HT1080 (cell line): ENCODE data around the gene CCDC88C. TPM values are rescaled to one million over a fixed set of nuclear protein-coding genes. Genes with fewer than 3 reads are reported as not detected.

Experiments used
- DNase-seq: peaks from one replicate; pipeline ENCODE4 v3.0.0-alpha.2; 2015; ENCODE audit warnings: low read depth
- total RNA-seq: library from RNA; depleted of rRNA; stranded (reverse); fragments of >200 nt; shearing (Covaris generic); gene quantifications from 2 replicates; pipeline ENCODE4 v1.2.3, GENCODE V29; 2014

Gene CCDC88C
- total RNA-seq, 1 experiment from 2014 or later = 13.2 TPM

DNA sequence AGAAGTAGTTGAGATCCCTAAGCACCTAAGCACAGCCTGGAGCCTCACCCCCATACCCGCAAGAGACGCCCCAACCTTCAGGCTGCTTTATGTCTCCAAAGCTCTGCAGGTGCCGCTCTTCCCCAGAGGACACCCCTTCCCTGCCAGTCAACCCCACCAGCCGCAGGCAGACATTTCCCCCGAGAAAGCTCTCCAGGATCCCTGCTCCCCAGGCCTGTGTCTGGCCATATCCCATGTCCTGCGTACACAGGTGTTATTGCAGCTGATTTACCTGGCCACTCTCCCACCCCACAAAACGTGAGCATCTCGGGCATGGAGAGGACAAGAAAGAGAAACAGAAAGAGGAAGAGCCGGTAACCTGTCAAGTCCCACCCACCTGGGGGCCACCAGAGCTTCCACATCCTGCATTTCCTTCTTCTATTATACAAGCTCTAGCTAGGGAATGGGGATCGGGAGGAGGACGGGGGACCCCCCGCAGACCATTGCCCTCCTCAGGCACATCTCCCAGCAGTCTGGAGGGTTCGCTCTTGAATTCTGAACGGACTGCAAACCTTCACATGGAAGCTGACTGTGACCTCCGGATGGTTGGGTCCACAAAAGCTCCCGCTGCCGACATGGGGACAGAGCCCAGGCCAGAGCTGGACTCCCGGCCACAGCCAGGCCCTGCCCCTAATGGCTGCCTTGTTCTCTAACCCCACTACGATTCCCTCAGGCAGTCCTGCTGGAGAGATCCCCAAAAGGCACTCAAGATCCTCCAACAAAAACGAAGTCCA lies 17.6 kb downstream of the CCDC88C start:
- no peak for DNase-seq

DNA sequence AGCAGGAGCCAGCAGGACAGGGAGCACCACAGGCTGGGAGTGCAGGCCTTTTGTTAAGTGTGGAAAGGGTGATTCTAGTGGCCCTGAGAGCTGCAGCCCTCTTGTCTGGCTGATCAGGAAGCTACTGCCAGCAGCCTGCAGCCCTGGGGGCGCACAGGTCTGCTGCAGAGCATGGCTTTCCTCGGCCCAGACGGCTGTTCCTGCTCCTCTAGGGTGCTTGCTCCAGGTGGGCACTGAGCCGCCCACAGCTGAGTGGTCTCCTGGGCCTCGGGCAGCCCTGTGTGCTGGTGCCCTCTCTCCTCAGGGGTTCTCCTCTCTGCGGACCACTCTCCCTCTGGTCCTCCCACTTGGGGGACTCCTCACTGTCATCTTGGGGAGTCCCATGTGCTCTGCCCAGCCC lies 18.9 kb downstream of the CCDC88C start:
- DNase-seq = no peak

DNA sequence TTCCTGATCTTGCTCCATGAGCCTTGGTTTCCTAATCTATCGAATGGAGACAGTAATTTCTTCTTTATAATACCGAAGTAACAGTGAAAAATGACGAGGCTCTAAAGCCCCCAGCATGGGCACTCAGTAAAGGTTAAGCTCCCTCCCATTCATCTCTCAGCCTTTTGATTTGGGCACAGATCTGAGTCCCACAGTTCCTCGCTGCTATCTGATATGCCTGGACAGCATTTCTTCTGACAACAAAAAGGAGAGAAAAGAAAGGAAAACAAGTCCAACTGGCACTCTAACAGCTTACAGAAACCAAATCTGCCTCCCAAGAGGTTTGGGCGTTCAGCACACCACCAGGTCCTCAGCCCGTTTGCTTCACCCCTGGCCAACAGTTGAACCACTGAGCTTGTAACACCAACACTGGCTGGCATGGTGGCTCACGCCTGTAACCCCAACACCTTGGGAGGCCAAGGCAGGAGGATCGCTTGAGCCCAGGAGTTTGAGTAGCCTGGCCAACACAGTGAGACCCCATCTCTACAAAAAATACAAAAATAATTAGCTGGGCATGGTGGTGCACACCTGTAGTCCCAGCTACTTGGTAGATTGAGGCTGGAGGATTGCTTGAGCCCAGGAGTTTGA lies 19.5 kb downstream of the CCDC88C start:
- DNase-seq = no peak

DNA sequence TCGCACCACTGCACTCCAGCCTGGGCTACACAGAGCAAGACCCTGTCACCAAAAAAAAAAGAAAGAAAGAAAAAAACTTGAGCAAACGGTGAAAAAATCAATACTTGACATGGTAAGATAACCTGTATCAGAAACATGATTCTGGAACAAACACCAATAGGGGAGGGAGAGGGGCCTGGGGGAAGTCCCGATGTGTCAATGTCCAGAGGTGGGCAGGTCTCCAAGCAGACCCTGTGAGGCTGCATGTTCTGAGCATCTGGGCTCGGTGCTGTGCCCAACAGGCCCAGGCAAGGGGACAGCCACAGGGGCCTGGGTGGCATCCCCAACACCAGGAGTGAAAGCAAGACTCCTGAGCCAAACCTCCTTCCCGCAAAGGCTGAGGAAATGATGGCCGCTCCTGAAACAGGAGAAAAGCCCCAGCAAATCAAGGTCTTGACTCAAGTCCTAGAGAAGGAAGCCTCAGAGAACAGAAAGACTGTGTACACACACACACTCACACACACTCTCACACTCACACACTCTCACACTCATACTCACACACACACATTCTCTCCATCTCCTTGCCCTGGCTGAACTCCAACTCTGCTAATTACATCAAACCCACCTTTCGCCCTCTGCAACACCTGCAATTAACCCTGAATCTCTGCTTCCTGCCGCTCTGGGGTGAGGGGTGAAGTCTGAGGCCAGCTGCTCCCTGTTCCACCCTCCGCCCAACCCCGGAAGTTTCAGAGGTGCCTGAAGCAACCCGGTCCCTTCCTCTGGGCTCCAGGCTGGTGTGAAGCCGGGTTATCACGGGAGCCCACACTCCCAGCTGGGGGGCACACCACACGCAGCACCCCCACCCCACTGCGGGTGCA lies 20.4 kb downstream of the CCDC88C start:
- no peak for DNase-seq

DNA sequence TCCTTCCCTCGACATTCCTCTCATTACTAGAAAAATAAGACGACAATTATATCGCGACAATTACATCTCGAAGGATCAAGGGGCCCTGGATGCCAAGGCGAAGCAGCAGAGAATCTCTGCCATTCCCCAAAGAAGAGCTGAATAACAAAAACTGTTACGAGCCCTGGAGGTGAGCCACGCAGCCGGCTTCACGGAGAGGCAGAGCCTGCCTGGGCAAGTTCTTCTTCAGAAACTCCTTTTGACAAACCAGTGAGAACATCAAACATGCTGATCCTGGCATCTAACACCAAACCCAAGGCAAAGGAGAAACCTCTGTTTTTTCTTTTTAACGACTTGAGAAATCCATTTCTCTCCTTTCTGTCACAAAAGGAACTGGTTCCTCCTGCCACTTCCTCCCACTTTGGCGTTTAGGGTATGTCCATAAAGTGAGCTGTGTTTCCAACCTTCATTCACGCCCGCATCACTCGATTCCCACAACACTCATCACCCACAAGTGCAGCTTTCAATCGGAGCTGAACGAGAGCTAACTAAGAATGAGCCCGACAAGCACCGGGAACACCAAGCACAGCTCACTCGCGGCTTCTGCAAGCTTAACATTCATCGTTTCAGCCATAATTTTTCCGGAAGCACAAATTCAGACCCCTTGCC lies 21.5 kb downstream of the CCDC88C start:
- DNase-seq = no peak

DNA sequence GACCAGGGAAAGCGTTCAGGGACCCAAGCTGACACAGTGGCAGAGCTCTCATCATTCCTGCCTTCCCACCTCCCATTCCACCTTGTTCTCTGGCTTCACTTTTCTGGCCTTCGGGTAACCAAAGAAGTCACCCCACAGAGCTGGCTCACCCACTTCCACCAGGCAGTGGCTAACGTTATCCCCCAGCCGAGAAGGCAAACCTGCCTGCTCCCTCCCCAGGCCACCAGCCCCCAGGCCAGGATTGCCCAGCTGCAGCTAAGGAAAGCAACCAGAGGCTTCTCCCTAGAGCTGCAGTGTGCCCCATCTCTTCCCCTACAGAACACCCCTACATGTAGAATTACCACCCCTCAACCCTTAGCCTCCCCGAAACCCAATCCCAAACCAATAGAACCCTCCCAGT lies 22.2 kb downstream of the CCDC88C start:
- DNase-seq = no peak

DNA sequence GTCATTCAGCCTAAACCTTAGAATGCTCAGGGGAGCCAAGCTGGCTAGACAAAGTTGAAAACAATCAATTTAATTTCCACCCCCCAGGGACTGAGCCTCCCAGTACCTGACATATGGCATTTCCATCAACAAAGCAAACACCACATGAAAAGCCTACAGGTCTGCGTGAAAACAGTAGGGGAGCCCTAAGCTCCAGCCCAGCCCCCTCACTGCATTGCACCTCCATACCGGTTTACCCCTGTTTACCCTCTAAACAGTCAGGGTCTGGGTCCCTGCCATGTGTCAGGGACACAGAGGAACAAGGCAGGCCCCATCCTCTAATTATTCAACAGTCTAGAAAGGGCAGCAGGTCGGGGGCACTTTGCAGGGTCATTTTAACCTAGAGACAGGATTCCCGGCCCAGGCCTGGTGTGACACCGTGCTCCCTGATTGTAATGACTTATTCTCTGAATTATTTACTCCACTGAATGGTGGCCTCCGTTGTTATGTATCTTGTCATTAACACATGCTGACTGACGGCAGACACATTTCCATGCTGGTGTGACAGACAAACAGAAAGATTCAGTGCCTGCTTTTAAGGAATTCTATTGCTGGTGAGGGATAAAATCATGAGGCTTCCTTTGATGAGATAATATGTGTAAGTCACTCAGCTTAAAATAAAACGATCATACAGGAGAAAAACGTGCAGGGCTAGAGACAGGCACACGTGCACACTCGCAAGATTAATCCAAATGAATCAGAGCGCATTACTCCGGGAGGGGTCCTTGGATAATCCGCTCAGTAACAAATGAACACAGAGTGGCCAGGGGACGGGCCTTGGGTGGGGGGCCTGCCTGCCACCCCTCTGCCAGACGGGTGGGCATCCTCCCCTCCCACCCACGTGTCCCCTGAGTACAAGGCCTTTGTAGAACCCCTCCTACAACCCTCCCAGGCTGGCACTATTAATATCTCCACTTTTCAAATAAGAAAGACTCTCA lies 23.2 kb downstream of the CCDC88C start:
- DNase-seq = no peak

DNA sequence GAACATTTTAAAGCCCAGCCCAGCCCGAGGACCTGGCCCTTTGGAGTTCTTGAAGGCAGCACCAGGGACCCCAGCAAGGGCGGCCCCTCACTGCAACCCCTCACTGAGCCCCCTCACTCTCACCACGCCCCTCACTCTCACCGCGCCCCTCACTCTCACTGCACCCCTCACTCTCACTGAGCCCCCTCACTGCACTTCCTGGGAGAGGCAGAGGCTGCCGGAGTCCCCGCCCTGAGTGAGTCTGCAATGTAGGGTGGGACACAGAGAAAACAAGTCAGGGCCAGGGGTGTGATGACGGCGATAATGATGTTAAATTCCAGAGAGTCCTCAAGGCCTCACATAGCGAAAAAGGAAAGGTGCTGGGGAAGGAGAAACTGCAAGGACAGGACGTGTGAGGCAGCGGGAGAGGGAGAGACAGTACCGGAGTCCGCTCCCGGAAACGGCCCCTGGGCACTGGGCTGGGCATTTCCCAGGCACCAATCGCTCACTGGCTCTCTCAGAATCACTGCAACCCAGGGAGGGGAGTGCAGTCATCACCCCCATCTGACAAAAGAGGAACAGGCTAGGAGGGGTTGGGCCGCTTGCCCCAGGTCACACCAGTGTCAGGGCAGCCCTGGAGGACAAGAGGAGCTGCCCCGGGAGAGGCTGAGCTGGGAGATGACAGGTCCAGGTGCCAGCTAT lies 24.9 kb downstream of the CCDC88C start:
- no peak for DNase-seq

DNA sequence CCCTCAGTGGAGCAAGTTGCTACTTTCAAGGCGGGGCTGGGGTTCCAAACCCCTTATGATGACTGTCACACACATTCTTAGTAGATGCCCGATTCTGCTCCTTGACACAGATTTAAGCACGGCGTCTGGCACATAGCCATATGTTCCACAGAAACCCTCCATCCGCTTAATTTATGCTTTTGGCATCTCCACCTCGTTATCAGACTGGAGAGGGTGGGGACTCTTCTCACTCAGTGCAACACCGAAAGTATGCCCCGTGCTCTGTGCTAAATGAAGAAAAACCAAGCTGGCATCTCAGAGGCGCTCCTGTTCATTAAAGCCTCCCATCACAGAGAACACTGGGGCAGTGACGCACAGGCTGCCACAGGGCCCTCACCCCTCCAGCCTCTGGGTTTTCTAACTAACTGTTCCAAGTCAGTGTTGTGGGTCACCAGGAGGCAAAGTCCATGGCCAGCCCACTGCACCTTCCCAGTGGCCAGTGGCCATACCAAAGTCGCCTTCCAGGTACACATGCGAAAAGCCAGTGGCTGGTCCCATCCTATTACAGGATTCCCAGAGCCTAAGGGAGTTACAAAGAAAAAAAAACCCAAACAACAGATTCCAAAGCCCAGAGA lies 27.3 kb downstream of the CCDC88C start:
- no peak for DNase-seq

DNA sequence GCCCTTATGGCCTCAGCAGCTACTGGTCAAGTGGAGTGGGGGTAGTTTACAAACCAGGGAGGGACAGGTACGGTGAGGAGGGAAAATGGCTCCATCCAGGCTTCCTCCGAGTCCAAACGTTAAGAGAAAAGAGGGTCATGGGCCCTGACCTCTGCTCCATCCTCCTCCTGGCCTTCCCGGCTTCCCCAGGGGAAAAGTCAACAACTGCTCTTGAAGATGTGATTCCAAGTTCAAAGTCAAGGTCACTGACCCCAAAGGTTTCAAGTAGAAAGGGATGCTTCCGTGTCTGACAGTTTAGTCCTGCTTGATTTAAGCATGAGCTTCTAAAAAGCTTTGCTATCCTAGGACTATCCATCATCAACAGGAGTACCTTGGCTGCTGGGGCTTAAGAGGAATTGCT lies 28.5 kb downstream of the CCDC88C start:
- DNase-seq = no peak

DNA sequence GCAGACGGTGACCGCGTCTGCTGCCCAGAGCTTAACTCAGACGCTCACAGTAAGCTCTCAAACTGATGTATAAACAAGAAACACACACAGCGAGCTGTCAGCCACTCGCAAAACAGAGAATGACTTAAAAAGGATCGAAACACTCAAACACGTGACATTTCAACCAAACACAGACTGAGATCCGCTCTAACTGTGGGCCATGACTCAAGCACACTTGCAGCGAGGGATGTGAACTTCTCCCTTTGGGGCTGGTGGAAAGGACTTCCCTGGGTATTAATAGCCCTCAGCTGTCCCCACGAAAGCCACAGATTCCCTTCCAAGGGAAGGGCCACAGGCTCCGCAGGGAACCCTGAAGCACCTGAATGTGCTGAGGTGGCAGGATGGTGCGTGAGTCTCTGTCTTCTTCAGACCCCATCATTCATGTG lies 29.1 kb downstream of the CCDC88C start:
- no peak for DNase-seq

DNA sequence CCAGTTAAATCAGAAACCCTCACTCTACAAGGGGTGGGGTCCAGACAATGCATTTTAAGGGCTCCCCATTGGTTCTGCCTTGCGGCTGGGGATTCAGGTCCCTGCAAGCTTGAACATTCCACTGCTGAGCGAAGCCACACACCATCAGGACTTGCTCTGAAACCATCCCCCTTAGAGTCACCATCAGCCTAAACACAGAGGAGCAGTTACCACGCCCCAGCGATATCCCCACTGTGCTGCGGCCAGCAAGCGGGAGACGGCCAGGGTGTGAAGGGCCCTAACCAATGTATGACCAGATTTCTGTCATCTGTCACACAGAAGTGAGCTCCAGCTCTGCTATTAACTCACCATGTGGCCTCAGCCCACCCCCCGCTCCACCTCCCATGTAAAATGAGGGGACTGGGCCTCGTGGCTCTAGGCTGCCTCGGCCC lies 29.7 kb downstream of the CCDC88C start:
- DNase-seq = no peak

DNA sequence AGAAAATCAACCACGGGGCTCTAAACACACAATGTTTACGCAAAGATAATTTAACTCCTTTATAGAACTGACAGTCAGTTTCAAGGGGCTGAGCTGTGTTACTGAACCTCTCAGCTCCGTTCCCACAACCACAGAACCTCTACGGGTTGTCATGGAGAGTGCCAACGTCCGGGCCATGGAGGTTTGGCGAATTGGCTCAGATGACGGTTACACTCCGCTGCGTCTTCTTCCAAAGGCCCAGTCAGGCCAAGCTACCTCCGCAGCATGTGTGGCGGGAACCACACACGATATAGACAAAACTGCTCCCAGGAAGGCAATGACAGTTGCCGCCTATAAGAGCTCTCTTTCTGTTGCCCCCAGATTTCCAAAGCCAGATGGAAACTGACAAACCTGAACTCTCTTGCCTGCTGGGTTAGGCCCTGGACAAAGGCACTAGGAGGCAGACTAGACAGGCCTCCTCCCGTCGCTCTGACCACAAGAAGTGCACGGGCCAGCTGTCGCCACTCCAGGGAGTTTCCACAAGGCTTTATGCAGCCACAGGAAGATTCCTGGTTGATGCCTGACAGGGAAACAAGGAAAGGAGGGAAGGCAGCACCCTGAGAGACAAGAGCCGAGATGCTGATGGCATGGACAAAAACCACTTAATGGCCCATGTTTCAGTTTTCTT lies 30.3 kb downstream of the CCDC88C start:
- DNase-seq = no peak

DNA sequence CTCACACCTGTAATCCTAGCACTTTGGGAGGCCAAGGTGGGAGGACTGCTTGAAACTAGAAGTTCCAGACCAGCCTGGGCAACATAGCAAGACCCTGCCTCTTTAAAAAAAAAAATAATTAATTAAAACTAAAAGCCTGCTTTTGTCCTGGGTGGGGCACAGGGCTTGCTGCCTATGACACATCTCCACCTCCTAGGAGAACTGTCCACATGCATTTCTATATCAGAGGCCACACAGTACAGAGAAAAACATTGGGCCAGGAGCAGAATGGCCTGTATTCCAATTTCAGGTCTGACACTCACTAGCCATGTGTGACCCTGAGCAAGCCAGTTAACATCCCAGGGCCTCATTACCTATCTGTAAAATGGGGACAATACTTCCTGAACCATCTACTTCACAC lies 31.9 kb downstream of the CCDC88C start:
- DNase-seq = no peak

DNA sequence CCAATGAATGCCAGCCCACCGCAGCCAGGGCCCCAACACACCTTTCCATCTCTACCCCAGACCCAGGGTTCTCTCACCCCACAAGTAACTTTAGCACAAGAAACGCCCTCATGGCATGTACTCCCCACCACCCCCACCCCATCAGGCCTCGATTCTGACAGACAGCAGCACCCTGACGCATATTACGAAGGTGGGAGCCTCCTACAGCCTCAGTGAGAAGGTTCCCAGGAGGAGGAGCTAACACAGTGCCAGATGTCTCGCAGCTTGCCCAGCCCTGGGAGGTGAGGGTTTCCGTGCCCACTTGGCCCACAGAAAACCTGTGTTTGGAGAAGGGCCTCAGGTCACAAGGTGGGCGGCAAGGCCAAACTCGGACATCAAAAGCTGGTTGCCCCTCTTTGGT lies 32.4 kb downstream of the CCDC88C start:
- DNase-seq = no peak

DNA sequence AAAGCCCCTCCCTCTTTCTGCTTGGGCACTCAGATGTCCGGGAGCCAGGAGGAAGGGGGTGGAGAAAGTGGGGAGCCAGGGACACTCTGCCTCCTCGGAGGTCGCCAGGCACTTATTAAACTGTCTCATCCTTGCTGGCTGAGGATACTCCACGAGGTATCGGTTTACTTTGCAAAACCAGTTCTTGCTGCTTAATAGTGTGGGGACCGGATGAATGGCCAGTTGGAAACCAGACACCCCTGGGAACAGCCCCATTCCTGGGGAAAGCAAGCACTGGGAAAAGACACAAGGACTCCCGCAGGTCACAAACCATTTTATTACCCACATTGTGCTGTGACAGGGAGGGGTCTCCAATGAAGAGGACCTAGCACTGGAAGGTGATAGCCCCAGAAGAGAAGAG lies 34.2 kb downstream of the CCDC88C start:
- DNase-seq = no peak

DNA sequence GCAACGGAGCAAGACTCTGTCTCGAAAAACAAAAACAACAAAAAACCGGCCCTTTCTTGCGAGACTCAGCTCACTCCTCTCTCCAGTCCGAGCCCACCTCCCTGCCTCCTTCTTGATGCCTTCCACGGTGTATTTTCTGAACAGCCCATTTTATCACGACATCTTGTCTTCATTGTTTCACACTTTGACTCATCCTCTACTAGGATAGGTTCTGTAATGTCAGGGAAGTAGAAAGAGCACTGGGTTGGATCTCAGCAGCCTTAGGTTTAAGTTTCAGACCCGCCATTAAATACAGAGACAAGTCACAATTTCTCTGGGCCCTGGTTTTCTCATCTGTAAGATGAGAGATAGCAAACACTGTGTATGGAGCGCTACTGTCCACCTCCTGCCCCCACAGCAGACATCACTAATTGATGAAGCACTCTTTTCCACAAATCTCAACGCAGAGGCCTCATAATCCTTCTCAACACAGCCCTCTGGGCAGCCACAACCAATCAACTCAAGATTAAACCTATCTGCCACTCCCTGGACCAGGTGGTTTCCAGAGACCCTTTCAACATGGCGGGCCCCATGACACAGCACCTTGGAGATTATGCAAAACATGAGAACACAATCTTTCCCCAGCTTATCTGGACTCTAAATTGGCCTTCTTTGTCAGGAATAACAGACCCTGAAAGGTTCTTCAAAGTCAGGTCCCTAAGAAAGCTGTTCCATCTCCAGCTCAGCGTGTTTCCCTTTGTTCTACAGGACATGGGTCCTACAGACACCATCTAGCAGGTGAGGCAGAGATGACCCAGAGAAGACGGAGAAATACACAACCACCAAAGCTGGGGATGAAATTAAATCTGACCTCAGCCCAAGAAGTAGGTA lies 35.6 kb downstream of the CCDC88C start:
- no peak for DNase-seq
